ENCODE measurements around the gene TEX13D.
"Not testable (repeated sequence)": the region's sequence is repeated elsewhere in the genome, so short reads cannot be mapped to it uniquely, and the experiment has no call there.

TEX13D gene

GRCh38 chrX:124332481-124333424 is at the start of gene TEX13D:
TEX13D (plus strand) TSS chrX:124332660; CDS start chrX:124332918, 258 bp downstream.
- TF ChIP-seq CTCF (conservative IDR thresholded peaks at IDR 0.05; ENCODE audit: low read depth, low read length) = no peak
- no peak within 1 kb of the TSS for H3K4me3 ChIP-seq (ENCODE audit: low read length)
- no peak for DNase-seq (ENCODE audit: low read depth)

GRCh38 chrX:124289443-124289842 is 43.0 kb upstream of the TEX13D start:
- no peak for TF ChIP-seq CTCF (conservative IDR thresholded peaks at IDR 0.05; ENCODE audit: low read depth, low read length)
- no peak for DNase-seq (ENCODE audit: low read depth)
- no peak overlapping the region for H3K4me3 ChIP-seq (ENCODE audit: low read length)

- no peak for DNase-seq (ENCODE audit: low read depth)
- H3K4me3 ChIP-seq (ENCODE audit: low read length) = no peak overlapping the region
- no peak for TF ChIP-seq CTCF (conservative IDR thresholded peaks at IDR 0.05; ENCODE audit: low read depth, low read length)
Observed at GRCh38 chrX:124293810-124294209, 38.6 kb upstream of the TEX13D start.

GRCh38 chrX:124299323-124299722 is 33.1 kb upstream of the TEX13D start:
- DNase-seq (ENCODE audit: low read depth); H3K4me3 ChIP-seq (ENCODE audit: low read length): not testable (repeated sequence)

GRCh38 chrX:124300405-124300804 is 32.1 kb upstream of the TEX13D start:
- TF ChIP-seq CTCF (conservative IDR thresholded peaks at IDR 0.05; ENCODE audit: low read depth, low read length) = no peak
- no peak for DNase-seq (ENCODE audit: low read depth)
- H3K4me3 ChIP-seq (ENCODE audit: low read length) = no peak overlapping the region

GRCh38 chrX:124307253-124307907 is 25.1 kb upstream of the TEX13D start:
- DNase-seq (ENCODE audit: low read depth) = no peak
- no peak overlapping the region for H3K4me3 ChIP-seq (ENCODE audit: low read length)
- no peak for TF ChIP-seq CTCF (conservative IDR thresholded peaks at IDR 0.05; ENCODE audit: low read depth, low read length)

GRCh38 chrX:124325732-124326131 is 6.7 kb upstream of the TEX13D start:
- H3K4me3 ChIP-seq (ENCODE audit: low read length) = no peak overlapping the region
- no peak for TF ChIP-seq CTCF (conservative IDR thresholded peaks at IDR 0.05; ENCODE audit: low read depth, low read length)
- no peak for DNase-seq (ENCODE audit: low read depth)

Data from retinal pigment epithelial cell (primary cell).